GM12878 (cell line): ENCODE measurements around the gene ADD1. TPM values are rescaled to one million over a fixed set of nuclear protein-coding genes. Genes with fewer than 3 reads are reported as not detected.

Source experiments
- ATAC-seq: fragments of 200-7000 bp; cut with Tn5 transposase; 3 replicates; pipeline ENCODE4 v1.9.1; 2020; ENCODE audit warnings: mild to moderate bottlenecking, moderate library complexity
- BruUV-seq: library from RNA; stranded (reverse); fragments of 400-500 nt; replicated peaks from 2 replicates; lab custom pipeline; 2021; lab: Mats Ljungman, UMichigan
- CTCF ChIA-PET: fragments of 300-600 bp; sonication (Branson Sonifier 250); formaldehyde crosslinking; extraction: SDS; loops from one replicate; lab custom pipeline; 2021; ENCODE audit warnings: inconsistent platforms; lab: Yijun Ruan, JAX
- POLR2A ChIA-PET: fragments of 350-600 bp; formaldehyde crosslinking; extraction: SDS; loops from one replicate; lab custom pipeline; 2021; ENCODE audit warnings: inconsistent platforms; lab: Charles Lee
- RAD21 ChIA-PET: fragments of 300-600 bp; sonication (Branson Sonifier 250); formaldehyde crosslinking; loops from one replicate; lab custom pipeline; 2023; ENCODE audit warnings: antibody characterized with exemption; ENCODE audit not compliant: unreplicated experiment; lab: Charles Lee
- SMC1A ChIA-PET: fragments of 300-600 bp; sonication (Branson Sonifier 250); formaldehyde crosslinking; loops from one replicate; lab custom pipeline; 2023; ENCODE audit not compliant: unreplicated experiment, uncharacterized antibody; lab: Charles Lee
- DNase-seq: peaks from one replicate; pipeline ENCODE4 v3.0.0-alpha.2; 2011; ENCODE audit warnings: low read depth, low spot score
- FAIRE-seq: peaks from 3 replicates; lab custom pipeline; 2011; peaks lifted over from hg19 to GRCh38; lab: Jason Lieb, UNC
- H2AFZ ChIP-seq: 2 replicates; pipeline ENCODE4 v1.6.0; 2011; ENCODE audit warnings: low read depth, low read length, control low read depth; ENCODE audit not compliant: control insufficient read depth
- H3K27ac ChIP-seq: 2 replicates; pipeline ENCODE4 v1.5.1; 2011; ENCODE audit warnings: control low read depth; ENCODE audit not compliant: control insufficient read depth, insufficient read depth
- H3K27me3 ChIP-seq, 2 experiments: replicated peaks in 1 of 2; 2 replicates each; pipeline versions ENCODE4 v1.6.0 to v1.6.1; 2011; ENCODE audit warnings: low read length in 1 of 2; ENCODE audit not compliant: control insufficient read depth in 2 of 2, insufficient read depth in 2 of 2
- H3K36me3 ChIP-seq, 2 experiments: 2 replicates each; pipeline ENCODE4 v1.5.1; 2011; ENCODE audit warnings: low read length in 1 of 2; ENCODE audit not compliant: control insufficient read depth in 2 of 2, insufficient read depth in 2 of 2
- H3K4me1 ChIP-seq: 2 replicates; pipeline ENCODE4 v1.6.1; 2011; ENCODE audit warnings: mild to moderate bottlenecking, low read length, moderate library complexity, mixed read lengths; ENCODE audit not compliant: control insufficient read depth, insufficient read depth
- H3K4me2 ChIP-seq: 2 replicates; pipeline ENCODE4 v1.6.0; 2011; ENCODE audit warnings: control low read depth; ENCODE audit not compliant: control insufficient read depth, insufficient read depth
- H3K4me3 ChIP-seq: fragments of 200-600 bp; sonication (generic); 2 replicates; pipeline ENCODE4 v1.5.1; 2016
- H3K79me2 ChIP-seq: 2 replicates; pipeline ENCODE4 v1.6.0; 2011; ENCODE audit warnings: low read length; ENCODE audit not compliant: control insufficient read depth, insufficient read depth
- H3K9ac ChIP-seq: 2 replicates; pipeline ENCODE4 v1.8.0; 2011; ENCODE audit warnings: low read length, control low read depth, mixed read lengths; ENCODE audit not compliant: control insufficient read depth, insufficient read depth
- H3K9me3 ChIP-seq: replicated peaks from 3 replicates; pipeline ENCODE4 v1.5.1; 2011; ENCODE audit warnings: mild to moderate bottlenecking, low read length; ENCODE audit not compliant: control insufficient read depth, insufficient read depth
- H4K20me1 ChIP-seq: 2 replicates; pipeline ENCODE4 v1.6.0; 2011; ENCODE audit not compliant: control insufficient read depth, insufficient read depth
- BCL3 ChIP-seq: IDR thresholded peaks from 2 replicates; pipeline ENCODE4 v1.6.1; 2011; ENCODE audit warnings: borderline replicate concordance, low read depth, mild to moderate bottlenecking, moderate library complexity, low read length; ENCODE audit not compliant: insufficient read depth, poor library complexity, severe bottlenecking
- CHD2 ChIP-seq: IDR thresholded peaks from 2 replicates; pipeline ENCODE4 v1.6.1; 2011; ENCODE audit warnings: low read depth, low read length, improper control_type of control experiment, borderline replicate concordance
- IKZF1 ChIP-seq: fragments of 450-650 bp; conservative IDR thresholded peaks from 2 replicates; pipeline ENCODE4 v1.6.1; 2017; ENCODE audit warnings: antibody characterized with exemption, mild to moderate bottlenecking
- IRF3 ChIP-seq: fragments of 450-650 bp; IDR thresholded peaks from 2 replicates; pipeline ENCODE4 v1.6.1; 2014; ENCODE audit warnings: mild to moderate bottlenecking
- MLLT1 ChIP-seq: fragments of 450-650 bp; IDR thresholded peaks from 2 replicates; pipeline ENCODE4 v1.6.1; 2016; ENCODE audit warnings: mild to moderate bottlenecking
- PBX3 ChIP-seq: IDR thresholded peaks from 2 replicates; pipeline ENCODE4 v1.6.1; 2011; ENCODE audit warnings: mild to moderate bottlenecking, low read depth, low read length, moderate library complexity; ENCODE audit not compliant: insufficient replicate concordance
- ZNF622 ChIP-seq: fragments of 450-650 bp; IDR thresholded peaks from 2 replicates; pipeline ENCODE4 v1.6.1; 2017; ENCODE audit warnings: mild to moderate bottlenecking, inconsistent platforms
- WGBS: methylation state at CpG from one replicate; pipeline ENCODE4 v1.1.6; 2016; ENCODE audit warnings: low lambda C conversion rate; ENCODE audit not compliant: insufficient replicate concordance, insufficient coverage; ENCODE audit errors: missing lambda C conversion rate; 5-methylcytosine and 5-hydroxymethylcytosine counted together
- in situ Hi-C: fragments of 300-500 bp; cut with MboI; formaldehyde crosslinking; loops from 9 replicates; pipeline ENCODE4 v1.14.3; 2018; ENCODE audit warnings: mixed read lengths
- intact Hi-C: fragments of 100-400 bp; cut with micrococcal nuclease; formaldehyde crosslinking; loops from one replicate; pipeline ENCODE4 v1.14.2; 2022; ENCODE audit not compliant: unreplicated experiment
- polyA plus RNA-seq, 11 experiments: library from polyadenylated mRNA; depleted of rRNA in 4 of 11; unstranded in 6 of 11; stranded (reverse) in 5 of 11; fragments of >200 nt; fragmentation: Nextera tagmentation in 4 of 11; fragmentation: Illumina TruSeq in 1 of 11; extraction: Ambion mirVana in 4 of 11; extraction: Trizol in 1 of 11; gene quantifications; 1 replicate in 1 of 11; 2 replicates in 10 of 11; pipeline versions ENCODE4 v1.2.1 to v1.2.3, GENCODE V29; 2011 to 2016; ENCODE audit warnings: inconsistent platforms in 2 of 11, missing spikeins in 2 of 11, low read depth in 1 of 11
- total RNA-seq, 4 experiments: library from RNA; depleted of rRNA in 3 of 4; stranded (reverse); fragments of >200 nt in 3 of 4; fragmentation: Illumina TruSeq in 1 of 4; extraction: Trizol in 1 of 4; gene quantifications; 2 replicates each; pipeline versions ENCODE4 v1.2.1 to v1.2.3, GENCODE V29; 2013 to 2021

Gene ADD1
- total and polyA plus RNA-seq, 10 of the 15 experiments (the other 5 are each of a cell fraction or from before 2014, with no cell fraction given), result 21.6 to 182 (median 105) TPM

- 91% methylated on average over 20 of the region's 23 CpGs for WGBS
- no TSS peak for BruUV-seq
- DNase-seq, result no peak
- FAIRE-seq, result no peak
- Histone ChIP-seq H3K79me2 (peaks cover 19% of the 10 kb centered on the region), H3K4me3 (no peak overlapping the region), H3K9me3 (no peaks in the 10 kb centered on the region), H3K4me2 (no peak overlapping the region), H3K27me3 (no peaks in the 10 kb centered on the region), H3K4me1 (peaks cover 5% of the 10 kb centered on the region), H3K36me3 (peaks cover 0 to 46% of the 10 kb centered on the region in 2 experiments; a peak in 3 of 4 replicates), H3K9ac (no peak overlapping the region), H4K20me1 (peaks cover 6% of the 10 kb centered on the region; the same call in 1 of the 2 replicates), H3K27ac (no peak overlapping the region), H2AFZ (no peak overlapping the region)
- SMC1A ChIA-PET, result interaction anchor here (1.3 kb wide), 1 partner anchor 10 kb away, joined by 4 read pairs; no protein-coding TSS in a partner anchor
- POLR2A ChIA-PET, result no interaction called here
- in situ Hi-C loops (no loop called here), intact Hi-C loops (no loop called here)
- CTCF ChIA-PET, result no interaction called here
- RAD21 ChIA-PET, result no interaction called here
- no peak for ATAC-seq
- TF ChIP-seq MLLT1, result no peak
Measured at GRCh38 chr4:2822461-2823300, 21.0 kb upstream of the ADD1 start.

GRCh38 chr4:2823301-2823670 lies 20.4 kb upstream of the ADD1 start:
- Histone ChIP-seq H3K4me2 (no peak overlapping the region), H3K27me3 (no peaks in the 10 kb centered on the region), H3K9ac (no peak overlapping the region), H4K20me1 (peaks cover 6% of the 10 kb centered on the region; the same call in 1 of the 2 replicates), H3K79me2 (peaks cover 15% of the 10 kb centered on the region), H2AFZ (no peak overlapping the region), H3K36me3 (peaks cover 0 to 46% of the 10 kb centered on the region in 2 experiments; a peak in 3 of 4 replicates), H3K4me1 (0 out of 2 replicates have a peak, but pooled peaks cover 3% of the 10 kb centered on the region), H3K9me3 (no peaks in the 10 kb centered on the region), H3K27ac (no peak overlapping the region), H3K4me3 (no peak overlapping the region)
- FAIRE-seq (no peak), DNase-seq (no peak), ATAC-seq (no peak)
- 91% methylated on average over 4 of the region's 4 CpGs for WGBS
- intact Hi-C loops (no loop called here), in situ Hi-C loops (no loop called here)
- ChIA-PET CTCF (no interaction called here), POLR2A (no interaction called here), RAD21 (no interaction called here), SMC1A (no interaction called here)
- BruUV-seq, result no TSS peak
- TF ChIP-seq IKZF1, result no peak
- TF ChIP-seq PBX3, result no peak
- no peak for TF ChIP-seq MLLT1
- TF ChIP-seq IRF3, result no peak
- TF ChIP-seq BCL3, result no peak
- no peak for TF ChIP-seq ZNF622
- no peak for TF ChIP-seq CHD2
